ENCODE data around the gene ARSA.

- TF ChIP-seq CTCF (IDR thresholded peaks at IDR 0.05) = no peak
- TF ChIP-seq POLR2AphosphoS5 (IDR thresholded peaks at IDR 0.05; ENCODE audit: low read depth, low read length) = no peak
- TF ChIP-seq REST (IDR thresholded peaks at IDR 0.05; ENCODE audit: insufficient read depth in 1 of 2, low read depth in 2 of 2, low read length in 1 of 2) = no peak
- TF ChIP-seq SIN3A (IDR thresholded peaks at IDR 0.05; ENCODE audit: borderline replicate concordance, insufficient read depth, low read depth, low read length) = no peak
- no peak for TF ChIP-seq TCF7L2 (IDR thresholded peaks at IDR 0.05; ENCODE audit: low read depth, low read length)
These were observed 30.9 kb downstream of the ARSA start for GRCh38 chr22:50597097-50597496.
